Type B pancreatic cell (in vitro differentiated cells): Measurements from ENCODE around the gene GJA10. TPM values are rescaled to one million over a fixed set of nuclear protein-coding genes. Genes with fewer than 3 reads are reported as not detected.
A peak's percentile ranks its signal among the peaks of the same experiment; 100 is the strongest.

Experiments
- DNase-seq: peaks from one replicate; pipeline ENCODE4 v3.0.0; 2021; ENCODE audit warnings: mixed read lengths; ENCODE audit not compliant: unreplicated experiment; ENCODE audit errors: extremely low spot score
- H3K27ac Mint-ChIP-seq: 2 replicates; pipeline ENCODE4 v1.8.0; 2021; ENCODE audit warnings: mild to moderate bottlenecking, mixed read lengths
- H3K27me3 Mint-ChIP-seq: 2 replicates; pipeline ENCODE4 v1.8.0; 2021; ENCODE audit warnings: mixed read lengths
- H3K36me3 Mint-ChIP-seq: 2 replicates; pipeline ENCODE4 v1.8.0; 2021; ENCODE audit warnings: mixed read lengths
- H3K4me1 Mint-ChIP-seq: one replicate; pipeline ENCODE4 v1.8.0; 2021; ENCODE audit warnings: mixed read lengths; ENCODE audit not compliant: unreplicated experiment
- H3K4me3 Mint-ChIP-seq: 2 replicates; pipeline ENCODE4 v1.8.0; 2021; ENCODE audit warnings: mild to moderate bottlenecking, mixed read lengths
- H3K9me3 Mint-ChIP-seq: 2 replicates; pipeline ENCODE4 v1.8.0; 2021; ENCODE audit warnings: mixed read lengths
- CTCF ChIP-seq: fragments of 200-600 bp; sonication (generic); conservative IDR thresholded peaks from 2 replicates; pipeline ENCODE4 v1.5.0; 2021; ENCODE audit warnings: antibody characterized with exemption, mild to moderate bottlenecking
- total RNA-seq: library from RNA; stranded (reverse); gene quantifications from 2 replicates; pipeline ENCODE4 v1.2.1, GENCODE V29; 2021; ENCODE audit warnings: low replicate concordance

GJA10 gene
- total RNA-seq, 1 donor from 2014 or later: not detected

GRCh38 chr6:89928604-89929003 is 34.3 kb downstream of the GJA10 start:
- no peaks in the 10 kb centered on the region for H3K9me3 Mint-ChIP-seq
- H3K27ac Mint-ChIP-seq: peak overlapping the region; percentile 51
- no peak overlapping the region for H3K4me3 Mint-ChIP-seq
- DNase-seq: no peak
- peaks cover 8% of the 10 kb centered on the region for H3K36me3 Mint-ChIP-seq
- H3K4me1 Mint-ChIP-seq: peaks cover 7% of the 10 kb centered on the region
- no peak for TF ChIP-seq CTCF
- no peaks in the 10 kb centered on the region for H3K27me3 Mint-ChIP-seq

- Mint-ChIP-seq H3K4me1 (peaks cover 7% of the 10 kb centered on the region), H3K36me3 (peaks cover 8% of the 10 kb centered on the region), H3K9me3 (no peaks in the 10 kb centered on the region), H3K27me3 (no peaks in the 10 kb centered on the region), H3K27ac (no peak overlapping the region), H3K4me3 (no peak overlapping the region)
- no peak for TF ChIP-seq CTCF
- DNase-seq: no peak
These were observed 36.5 kb downstream of the GJA10 start for GRCh38 chr6:89930789-89931188.

GRCh38 chr6:89932245-89932802 is 38.1 kb downstream of the GJA10 start:
- TF ChIP-seq CTCF: no peak
- no peak for DNase-seq
- H3K36me3 Mint-ChIP-seq: peaks cover 8% of the 10 kb centered on the region
- H3K4me3 Mint-ChIP-seq: no peak overlapping the region
- H3K27ac Mint-ChIP-seq: no peak overlapping the region
- H3K27me3 Mint-ChIP-seq: no peaks in the 10 kb centered on the region
- H3K4me1 Mint-ChIP-seq: peaks cover 7% of the 10 kb centered on the region
- H3K9me3 Mint-ChIP-seq: no peaks in the 10 kb centered on the region

GRCh38 chr6:89934685-89935366 is 40.6 kb downstream of the GJA10 start:
- H3K36me3 Mint-ChIP-seq: peaks cover 8% of the 10 kb centered on the region
- H3K27ac Mint-ChIP-seq: no peak overlapping the region
- DNase-seq: no peak
- TF ChIP-seq CTCF: no peak
- H3K9me3 Mint-ChIP-seq: no peaks in the 10 kb centered on the region
- H3K27me3 Mint-ChIP-seq: no peaks in the 10 kb centered on the region
- H3K4me1 Mint-ChIP-seq: no peaks in the 10 kb centered on the region
- H3K4me3 Mint-ChIP-seq: no peak overlapping the region

- H3K9me3 Mint-ChIP-seq: no peaks in the 10 kb centered on the region
- peaks cover 8% of the 10 kb centered on the region for H3K36me3 Mint-ChIP-seq
- H3K4me1 Mint-ChIP-seq: peaks cover 9% of the 10 kb centered on the region
- DNase-seq: no peak
- H3K27ac Mint-ChIP-seq: no peak overlapping the region
- H3K4me3 Mint-ChIP-seq: no peak overlapping the region
- H3K27me3 Mint-ChIP-seq: no peaks in the 10 kb centered on the region
- no peak for TF ChIP-seq CTCF
These were observed 41.9 kb downstream of the GJA10 start for GRCh38 chr6:89936177-89936576.
